ENCODE measurements around the gene ST13. TPM values are rescaled to one million over a fixed set of nuclear protein-coding genes. Genes with fewer than 3 reads are reported as not detected.
A peak's percentile ranks its signal among the peaks of the same experiment; 100 is the strongest.

Gene ST13
- total and polyA plus RNA-seq, 9 of the 15 experiments (the other 6 are each of a cell fraction or from before 2014, with no cell fraction given) = 53.6 to 311 (median 195) TPM

DNA sequence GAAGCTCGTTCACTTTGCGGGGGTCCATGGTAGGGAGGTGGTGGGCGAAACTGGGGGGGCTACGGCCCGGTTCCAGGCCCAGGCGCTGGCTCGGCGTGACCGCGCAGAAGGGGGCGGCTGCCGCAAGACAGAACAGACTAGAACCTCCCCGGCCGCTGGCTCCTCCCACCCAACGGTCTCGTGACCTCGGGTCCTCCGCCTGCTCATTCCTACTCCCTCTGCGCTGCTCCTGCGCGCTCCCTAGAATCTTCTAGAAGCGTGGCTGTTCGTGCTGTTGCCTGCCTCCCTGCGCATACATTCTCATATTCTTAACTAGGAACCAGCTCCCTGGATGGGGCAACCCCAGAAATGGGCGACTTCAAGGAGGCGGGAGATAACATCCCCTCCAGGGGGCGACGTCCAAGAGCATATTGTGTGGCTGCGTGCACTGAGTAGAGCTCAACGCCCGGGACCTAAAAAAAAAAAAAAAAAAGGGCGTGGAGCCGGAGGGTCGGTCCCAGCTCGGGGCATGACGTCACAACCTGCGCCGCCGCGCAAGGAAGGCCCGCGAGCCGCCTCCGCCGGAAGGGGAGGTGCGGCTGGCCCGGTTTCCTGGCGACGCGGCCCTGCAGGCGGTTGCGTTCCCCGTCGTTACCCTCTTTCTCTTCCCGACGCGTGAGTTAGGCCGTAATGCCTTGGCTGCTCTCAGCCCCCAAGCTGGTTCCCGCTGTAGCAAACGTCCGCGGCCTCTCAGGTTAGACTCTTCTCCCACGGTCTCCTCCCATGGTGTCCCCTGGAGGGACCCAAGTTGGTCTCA is at the start of gene ST13, which contains the start of gene XPNPEP3 (continued):
- TF ChIP-seq RBM14 (IDR thresholded peaks at IDR 0.05; ENCODE audit: borderline replicate concordance, insufficient read depth, low read depth, low read length) = no peak
- TF ChIP-seq, protein P1, sequence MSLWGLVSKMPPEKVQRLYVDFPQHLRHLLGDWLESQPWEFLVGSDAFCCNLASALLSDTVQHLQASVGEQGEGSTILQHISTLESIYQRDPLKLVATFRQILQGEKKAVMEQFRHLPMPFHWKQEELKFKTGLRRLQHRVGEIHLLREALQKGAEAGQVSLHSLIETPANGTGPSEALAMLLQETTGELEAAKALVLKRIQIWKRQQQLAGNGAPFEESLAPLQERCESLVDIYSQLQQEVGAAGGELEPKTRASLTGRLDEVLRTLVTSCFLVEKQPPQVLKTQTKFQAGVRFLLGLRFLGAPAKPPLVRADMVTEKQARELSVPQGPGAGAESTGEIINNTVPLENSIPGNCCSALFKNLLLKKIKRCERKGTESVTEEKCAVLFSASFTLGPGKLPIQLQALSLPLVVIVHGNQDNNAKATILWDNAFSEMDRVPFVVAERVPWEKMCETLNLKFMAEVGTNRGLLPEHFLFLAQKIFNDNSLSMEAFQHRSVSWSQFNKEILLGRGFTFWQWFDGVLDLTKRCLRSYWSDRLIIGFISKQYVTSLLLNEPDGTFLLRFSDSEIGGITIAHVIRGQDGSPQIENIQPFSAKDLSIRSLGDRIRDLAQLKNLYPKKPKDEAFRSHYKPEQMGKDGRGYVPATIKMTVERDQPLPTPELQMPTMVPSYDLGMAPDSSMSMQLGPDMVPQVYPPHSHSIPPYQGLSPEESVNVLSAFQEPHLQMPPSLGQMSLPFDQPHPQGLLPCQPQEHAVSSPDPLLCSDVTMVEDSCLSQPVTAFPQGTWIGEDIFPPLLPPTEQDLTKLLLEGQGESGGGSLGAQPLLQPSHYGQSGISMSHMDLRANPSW (CRISPR knock-in tag; IDR thresholded peaks at IDR 0.05) = no peak
- TF ChIP-seq ZNF316 (IDR thresholded peaks at IDR 0.05) = no peak
- TF ChIP-seq NCOA2 (IDR thresholded peaks at IDR 0.05; ENCODE audit: partially characterized antibody in 2 of 2) = peak in 1 of 2 experiments; percentile 96
- TF ChIP-seq RAD51 (IDR thresholded peaks at IDR 0.05; ENCODE audit: borderline replicate concordance, low read depth) = peak; percentile 82
- TF ChIP-seq CBX2 (IDR thresholded peaks at IDR 0.05; ENCODE audit: insufficient read depth, low read length, poor library complexity, severe bottlenecking) = no peak
- no peak for TF ChIP-seq RBM22 (IDR thresholded peaks at IDR 0.05; ENCODE audit: low read depth, low read length, poor library complexity, severe bottlenecking)
- no peak for TF ChIP-seq SOX6 (IDR thresholded peaks at IDR 0.05)
- TF ChIP-seq SRSF7 (optimal IDR thresholded peaks at IDR 0.05; ENCODE audit: low read depth, low read length) = no peak
- TF ChIP-seq ZNF518B (CRISPR knock-in tag; IDR thresholded peaks at IDR 0.05) = no peak
- TF ChIP-seq PRDM10 (IDR thresholded peaks at IDR 0.05; ENCODE audit: partially characterized antibody) = no peak
- TF ChIP-seq, protein P2, sequence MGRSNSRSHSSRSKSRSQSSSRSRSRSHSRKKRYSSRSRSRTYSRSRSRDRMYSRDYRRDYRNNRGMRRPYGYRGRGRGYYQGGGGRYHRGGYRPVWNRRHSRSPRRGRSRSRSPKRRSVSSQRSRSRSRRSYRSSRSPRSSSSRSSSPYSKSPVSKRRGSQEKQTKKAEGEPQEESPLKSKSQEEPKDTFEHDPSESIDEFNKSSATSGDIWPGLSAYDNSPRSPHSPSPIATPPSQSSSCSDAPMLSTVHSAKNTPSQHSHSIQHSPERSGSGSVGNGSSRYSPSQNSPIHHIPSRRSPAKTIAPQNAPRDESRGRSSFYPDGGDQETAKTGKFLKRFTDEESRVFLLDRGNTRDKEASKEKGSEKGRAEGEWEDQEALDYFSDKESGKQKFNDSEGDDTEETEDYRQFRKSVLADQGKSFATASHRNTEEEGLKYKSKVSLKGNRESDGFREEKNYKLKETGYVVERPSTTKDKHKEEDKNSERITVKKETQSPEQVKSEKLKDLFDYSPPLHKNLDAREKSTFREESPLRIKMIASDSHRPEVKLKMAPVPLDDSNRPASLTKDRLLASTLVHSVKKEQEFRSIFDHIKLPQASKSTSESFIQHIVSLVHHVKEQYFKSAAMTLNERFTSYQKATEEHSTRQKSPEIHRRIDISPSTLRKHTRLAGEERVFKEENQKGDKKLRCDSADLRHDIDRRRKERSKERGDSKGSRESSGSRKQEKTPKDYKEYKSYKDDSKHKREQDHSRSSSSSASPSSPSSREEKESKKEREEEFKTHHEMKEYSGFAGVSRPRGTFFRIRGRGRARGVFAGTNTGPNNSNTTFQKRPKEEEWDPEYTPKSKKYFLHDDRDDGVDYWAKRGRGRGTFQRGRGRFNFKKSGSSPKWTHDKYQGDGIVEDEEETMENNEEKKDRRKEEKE (IDR thresholded peaks at IDR 0.05; ENCODE audit: borderline replicate concordance in 1 of 2, control insufficient read depth in 1 of 2, low read depth in 2 of 2, low read length in 1 of 2) = no peak

All from K562 (cell line).